K562 (cell line): ENCODE data around the gene PCNX4. TPM values are rescaled to one million over a fixed set of nuclear protein-coding genes. Genes with fewer than 3 reads are reported as not detected.

Experiments used
- ATAC-seq: fragments of 200-7000 bp; cut with Tn5 transposase; 3 replicates; pipeline ENCODE4 v1.9.1; 2020; ENCODE audit warnings: moderate library complexity
- BruUV-seq: library from RNA; stranded (reverse); fragments of 400-500 nt; replicated peaks from 2 replicates; lab custom pipeline; 2021; lab: Mats Ljungman, UMichigan
- CTCF ChIA-PET: fragments of 300-600 bp; formaldehyde crosslinking; extraction: SDS; loops from one replicate; lab custom pipeline; 2021; ENCODE audit warnings: low intra/inter-chr PET ratio; lab: Yijun Ruan, JAX
- POLR2A ChIA-PET: fragments of 300-600, 350-650 bp; sonication (Branson Sonifier 250); formaldehyde crosslinking; extraction: SDS; loops from one replicate; lab custom pipeline; 2021; ENCODE audit warnings: antibody characterized with exemption, inconsistent platforms; lab: Yijun Ruan, JAX
- DNase-seq, 4 experiments: peaks; one replicate each; pipeline versions ENCODE4 v3.0.0 to v3.0.0-alpha.2; 2011 to 2018; ENCODE audit warnings: low spot score in 3 of 4, mixed read lengths in 3 of 4; ENCODE audit errors: extremely low read depth in 1 of 4
- FAIRE-seq: peaks from 2 replicates; lab custom pipeline; 2011; peaks lifted over from hg19 to GRCh38; lab: Jason Lieb, UNC
- H2AFZ ChIP-seq: 2 replicates; pipeline ENCODE4 v1.6.0; 2011; ENCODE audit warnings: low read depth, low read length, control low read depth, inconsistent platforms
- H3K27ac ChIP-seq: fragments of 200-600 bp; 3 replicates; pipeline ENCODE4 v1.8.0; 2011; ENCODE audit warnings: low read depth, mild to moderate bottlenecking, control low read depth, inconsistent platforms, low read length, moderate library complexity, mixed read lengths; ENCODE audit errors: extremely low read depth
- H3K27me3 ChIP-seq, 2 experiments: fragments of 300-600 bp in 1 of 2; 2 replicates in 1 of 2; 3 replicates in 1 of 2; pipeline versions ENCODE4 v1.6.0 to v1.8.0; 2011; ENCODE audit warnings: inconsistent platforms in 2 of 2, low read length in 2 of 2, mild to moderate bottlenecking in 1 of 2, mixed read lengths in 1 of 2, moderate library complexity in 1 of 2; ENCODE audit not compliant: control insufficient read depth in 2 of 2, insufficient read depth in 2 of 2
- H3K36me3 ChIP-seq: fragments of 300-600 bp; 3 replicates; pipeline ENCODE4 v1.8.0; 2011; ENCODE audit warnings: mild to moderate bottlenecking, low read length, inconsistent platforms; ENCODE audit not compliant: control insufficient read depth, insufficient read depth
- H3K4me1 ChIP-seq, 2 experiments: fragments of 200-600 bp in 1 of 2; replicated peaks in 1 of 2; 2 replicates in 1 of 2; 3 replicates in 1 of 2; pipeline versions ENCODE4 v1.5.1 to v1.8.0; 2011; ENCODE audit warnings: inconsistent platforms in 2 of 2, low read length in 2 of 2, mild to moderate bottlenecking in 1 of 2, mixed read lengths in 1 of 2, moderate library complexity in 1 of 2; ENCODE audit not compliant: control insufficient read depth in 2 of 2, insufficient read depth in 2 of 2
- H3K4me2 ChIP-seq: 2 replicates; pipeline ENCODE4 v1.6.1; 2011; ENCODE audit warnings: low read length, control low read depth, inconsistent platforms, mixed read lengths; ENCODE audit not compliant: insufficient read depth
- H3K4me3 ChIP-seq: fragments of 200-600 bp; sonication (generic), shearing (Covaris generic); 2 replicates; pipeline ENCODE4 v1.5.1; 2016; ENCODE audit warnings: control low read depth, inconsistent platforms
- H3K79me2 ChIP-seq: fragments of 200-600 bp; 3 replicates; pipeline ENCODE4 v1.8.0; 2011; ENCODE audit warnings: low read length, inconsistent platforms; ENCODE audit not compliant: control insufficient read depth, insufficient read depth
- H3K9ac ChIP-seq, 2 experiments: 2 replicates each; pipeline versions ENCODE4 v1.6.0 to v1.6.1; 2011; ENCODE audit warnings: low read depth in 2 of 2, low read length in 2 of 2, control low read depth in 1 of 2, inconsistent platforms in 1 of 2, mild to moderate bottlenecking in 1 of 2, mixed read lengths in 1 of 2; ENCODE audit not compliant: insufficient read depth in 1 of 2
- H3K9me1 ChIP-seq: one replicate; pipeline ENCODE4 v1.6.0; 2011; ENCODE audit warnings: inconsistent platforms, mild to moderate bottlenecking, low read length, moderate library complexity; ENCODE audit not compliant: control insufficient read depth, insufficient read depth
- H3K9me3 ChIP-seq: replicated peaks from 2 replicates; pipeline ENCODE4 v1.5.1; 2011; ENCODE audit warnings: low read depth, low read length, inconsistent platforms; ENCODE audit not compliant: control insufficient read depth, insufficient read depth
- H4K20me1 ChIP-seq: replicated peaks from 2 replicates; pipeline ENCODE4 v1.6.1; 2011; ENCODE audit warnings: low read length, inconsistent platforms, mixed read lengths; ENCODE audit not compliant: control insufficient read depth, insufficient read depth
- BRF1 ChIP-seq: IDR thresholded peaks from 3 replicates; pipeline ENCODE4 v1.6.1; 2011; ENCODE audit warnings: borderline replicate concordance, mild to moderate bottlenecking; ENCODE audit not compliant: insufficient read length; ENCODE audit errors: extremely low read depth
- CSDE1 ChIP-seq, 2 experiments: fragments of 450-650 bp; IDR thresholded peaks; 2 replicates each; pipeline ENCODE4 v1.6.1; 2016; ENCODE audit warnings: mild to moderate bottlenecking in 1 of 2
- NONO ChIP-seq, 2 experiments: fragments of 200-400 bp in 1 of 2; fragments of 450-650 bp in 1 of 2; formaldehyde crosslinking in 1 of 2; IDR thresholded peaks; 2 replicates each; pipeline ENCODE4 v1.6.1; 2017; ENCODE audit warnings: low read depth in 2 of 2, mild to moderate bottlenecking in 2 of 2, moderate library complexity in 2 of 2, low read length in 1 of 2
- RHOXF2B ChIP-seq: fragments of 250-450 bp; sonication (Bioruptor Pico); conservative IDR thresholded peaks from 2 replicates; pipeline ENCODE4 v1.5.1; 2021
- SP1 ChIP-seq: sonication (generic); formaldehyde crosslinking; IDR thresholded peaks from 2 replicates; pipeline ENCODE4 v1.8.1; 2022; ENCODE audit warnings: mild to moderate bottlenecking, missing genetic modification reagents
- ZHX1 ChIP-seq: fragments of 150-350 bp; conservative IDR thresholded peaks from 2 replicates; pipeline ENCODE4 v1.6.1; 2014; ENCODE audit warnings: low read length
- ZNF140 ChIP-seq: fragments of 250-450 bp; sonication (Bioruptor Pico); IDR thresholded peaks from 2 replicates; pipeline ENCODE4 v1.8.0; 2021; ENCODE audit warnings: moderate library complexity, mild to moderate bottlenecking, inconsistent platforms
- ZNF184 ChIP-seq: sonication (generic); formaldehyde crosslinking; IDR thresholded peaks from 2 replicates; pipeline ENCODE4 v1.5.0; 2020; ENCODE audit warnings: missing genetic modification reagents
- ZNF280A ChIP-seq: fragments of 450-650 bp; IDR thresholded peaks from 2 replicates; pipeline ENCODE4 v1.6.1; 2018; ENCODE audit warnings: mild to moderate bottlenecking, low read depth; ENCODE audit not compliant: partially characterized antibody
- WGBS: fragments of 100-300 bp; shearing (Covaris generic); methylation state at CpG from one replicate; pipeline ENCODE4 v1.1.6; 2016; ENCODE audit warnings: low coverage, mixed read lengths; ENCODE audit not compliant: insufficient coverage; ENCODE audit errors: missing lambda C conversion rate; 5-methylcytosine and 5-hydroxymethylcytosine counted together
- in situ Hi-C: fragments of 300-500 bp; cut with MboI; formaldehyde crosslinking; loops from 4 replicates; pipeline ENCODE4 v1.15.0; 2018; ENCODE audit warnings: inconsistent platforms, mixed read lengths
- intact Hi-C: fragments of 100-400 bp; cut with micrococcal nuclease; formaldehyde crosslinking; loops from 2 replicates; pipeline ENCODE4 v1.14.2; 2022
- polyA plus RNA-seq, 8 experiments: library from polyadenylated mRNA; depleted of rRNA in 4 of 8; stranded (reverse) in 5 of 8; unstranded in 3 of 8; fragments of >200 nt; fragmentation: Nextera tagmentation in 2 of 8; fragmentation: Illumina TruSeq in 1 of 8; extraction: Ambion mirVana in 2 of 8; extraction: Trizol in 1 of 8; gene quantifications; 2 replicates each; pipeline versions ENCODE4 v1.2.1 to v1.2.3, GENCODE V29; 2011 to 2014; ENCODE audit warnings: inconsistent platforms in 1 of 8, missing spikeins in 1 of 8
- total RNA-seq, 7 experiments: library from RNA; depleted of rRNA in 6 of 7; stranded (reverse); fragments of >200 nt in 6 of 7; fragmentation: Illumina TruSeq in 2 of 7; extraction: Trizol in 2 of 7; gene quantifications; 2 replicates each; pipeline versions ENCODE4 v1.2.1 to v1.2.3, GENCODE V29; 2011 to 2021; ENCODE audit warnings: low replicate concordance in 1 of 7

PCNX4 gene
- total and polyA plus RNA-seq, 9 of the 15 experiments (the other 6 are each of a cell fraction or from before 2014, with no cell fraction given) = 10.0 to 41.2 (median 22.4) TPM

GRCh38 chr14:60206249-60206670 is 114.5 kb downstream of the PCNX4 start (continued):
- TF ChIP-seq ZHX1 = no peak
- no peak for TF ChIP-seq ZNF280A
- TF ChIP-seq, all 486 proteins: peak for 0

GRCh38 chr14:60206837-60207533 is 115.3 kb downstream of the PCNX4 start:
- Histone ChIP-seq H3K9me3 (no peaks in the 10 kb centered on the region), H4K20me1 (no peaks in the 10 kb centered on the region), H3K4me2 (no peak overlapping the region), H3K27me3 (no peaks in the 10 kb centered on the region), H3K79me2 (no peaks in the 10 kb centered on the region), H3K36me3 (no peaks in the 10 kb centered on the region), H2AFZ (0 out of 2 replicates have a peak overlapping the region, but pooled peaks have one; percentile 19), H3K9me1 (no peaks in the 10 kb centered on the region), H3K27ac (no peak overlapping the region), H3K9ac (no peak overlapping the region), H3K4me3 (no peak overlapping the region), H3K4me1 (no peaks in the 10 kb centered on the region)
- ChIA-PET POLR2A (interaction anchor here (0.6 kb wide), 1 partner anchor 38 kb away, joined by 4 read pairs; no protein-coding TSS in a partner anchor), CTCF (interaction anchor here (0.7 kb wide), 1 partner anchor 350 kb away, joined by 3 read pairs; no protein-coding TSS in a partner anchor)
- DNase-seq (no peak), FAIRE-seq (no peak), ATAC-seq (no peak)
- no TSS peak for BruUV-seq
- 26% methylated on average over 5 of the region's 6 CpGs for WGBS
- in situ Hi-C loops = loop anchor here (10.0 kb wide), 1 partner anchor 128 kb away; no protein-coding TSS in a partner anchor
- intact Hi-C loops = no loop called here
- TF ChIP-seq BRF1 = no peak
- TF ChIP-seq SP1 (CRISPR knock-in tag) = no peak
- TF ChIP-seq CSDE1 (IDR thresholded peaks at IDR 0.05) = no peak
- TF ChIP-seq RHOXF2B (CRISPR knock-in tag) = no peak
- no peak for TF ChIP-seq ZNF140 (CRISPR knock-in tag)
- TF ChIP-seq ZNF184 (CRISPR knock-in tag) = no peak
- TF ChIP-seq NONO (IDR thresholded peaks at IDR 0.05; ENCODE audit: low read depth in 2 of 2, low read length in 1 of 2) = no peak
